ENCODE measurements around the gene SLC30A3. TPM values are rescaled to one million over a fixed set of nuclear protein-coding genes. Genes with fewer than 3 reads are reported as not detected.

Gene SLC30A3
- total RNA-seq, 4 donors from 2014 or later = 0.20 TPM; not detected in 3

DNA sequence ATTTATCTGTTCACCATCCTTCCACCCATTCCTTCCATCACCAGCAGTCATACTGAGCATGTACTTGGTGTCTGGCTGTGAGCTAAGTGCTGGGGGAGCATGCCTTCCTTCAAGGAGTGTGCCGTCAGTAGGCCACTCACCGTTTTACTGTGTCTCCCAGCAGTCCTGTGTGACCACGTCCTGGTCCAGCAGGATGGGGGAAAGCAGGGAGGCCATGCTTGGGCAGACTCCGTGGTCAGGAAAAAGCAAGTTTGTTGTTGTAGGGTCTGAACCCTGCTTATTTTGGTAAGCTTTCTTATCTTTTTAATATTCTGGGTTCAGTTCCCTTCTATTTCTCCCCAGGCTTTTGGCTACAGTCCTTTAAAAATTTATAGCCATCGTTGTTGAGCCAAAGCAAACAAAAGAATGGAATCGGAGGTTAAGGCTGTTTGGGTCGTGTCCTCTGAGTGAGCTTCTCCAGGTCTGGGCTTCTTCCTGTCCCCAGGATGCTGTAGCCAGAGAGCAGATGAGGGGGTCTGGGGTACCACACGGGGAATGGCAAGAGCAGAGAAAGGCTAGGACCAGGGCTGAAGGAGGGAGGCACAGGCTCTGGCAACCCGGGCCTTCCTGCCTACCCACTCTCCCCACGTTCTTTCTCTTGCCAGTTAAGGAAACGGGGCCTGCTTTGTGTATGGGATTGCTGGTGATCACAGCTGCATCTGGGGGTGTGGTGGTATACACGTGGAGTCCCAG lies 13.5 kb downstream of the SLC30A3 start:
- ATAC-seq = no peak
- Histone ChIP-seq H3K4me3 (no peak overlapping the region), H3K4me1 (peaks cover 7% of the 10 kb centered on the region in 2 donors), H3K36me3 (peaks cover 0 to 3% of the 10 kb centered on the region in 2 donors), H3K27ac (no peak overlapping the region), H3K9me3 (no peaks in the 10 kb centered on the region), H3K27me3 (no peaks in the 10 kb centered on the region)
- no peak for DNase-seq
- TF ChIP-seq, protein P1, sequence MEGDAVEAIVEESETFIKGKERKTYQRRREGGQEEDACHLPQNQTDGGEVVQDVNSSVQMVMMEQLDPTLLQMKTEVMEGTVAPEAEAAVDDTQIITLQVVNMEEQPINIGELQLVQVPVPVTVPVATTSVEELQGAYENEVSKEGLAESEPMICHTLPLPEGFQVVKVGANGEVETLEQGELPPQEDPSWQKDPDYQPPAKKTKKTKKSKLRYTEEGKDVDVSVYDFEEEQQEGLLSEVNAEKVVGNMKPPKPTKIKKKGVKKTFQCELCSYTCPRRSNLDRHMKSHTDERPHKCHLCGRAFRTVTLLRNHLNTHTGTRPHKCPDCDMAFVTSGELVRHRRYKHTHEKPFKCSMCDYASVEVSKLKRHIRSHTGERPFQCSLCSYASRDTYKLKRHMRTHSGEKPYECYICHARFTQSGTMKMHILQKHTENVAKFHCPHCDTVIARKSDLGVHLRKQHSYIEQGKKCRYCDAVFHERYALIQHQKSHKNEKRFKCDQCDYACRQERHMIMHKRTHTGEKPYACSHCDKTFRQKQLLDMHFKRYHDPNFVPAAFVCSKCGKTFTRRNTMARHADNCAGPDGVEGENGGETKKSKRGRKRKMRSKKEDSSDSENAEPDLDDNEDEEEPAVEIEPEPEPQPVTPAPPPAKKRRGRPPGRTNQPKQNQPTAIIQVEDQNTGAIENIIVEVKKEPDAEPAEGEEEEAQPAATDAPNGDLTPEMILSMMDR (IDR thresholded peaks at IDR 0.05 in 4 of 5, conservative IDR thresholded peaks at IDR 0.05 in 1 of 5) = no peak
- no peak for TF ChIP-seq POLR2A (IDR thresholded peaks at IDR 0.05)
- intact Hi-C loops (cut with DNase I; ENCODE audit: low total_unique reads) = no loop called here
- in situ Hi-C loops (cut with MboI; ENCODE audit: low sequenced_read_pairs in 4 of 4) = no loop called here

DNA sequence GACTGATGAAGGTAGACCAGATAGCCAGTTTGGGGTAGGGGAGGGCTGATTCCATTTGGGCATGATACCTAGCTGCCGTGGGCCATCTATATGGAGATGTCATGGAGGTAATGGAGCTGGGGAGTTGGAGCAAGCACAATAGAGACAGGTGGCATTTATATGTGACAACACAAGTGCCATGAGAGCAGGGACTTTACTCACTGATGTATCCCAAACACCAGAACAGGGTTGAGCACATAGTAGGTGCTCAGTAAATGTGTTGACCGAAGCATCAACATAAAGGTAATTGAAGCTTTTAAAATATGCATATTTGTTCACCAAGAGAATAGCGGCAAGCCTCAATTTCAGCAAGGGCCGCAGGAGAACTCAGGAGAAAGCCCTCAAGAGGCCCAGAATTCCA lies 15.0 kb downstream of the SLC30A3 start:
- in situ Hi-C loops (cut with MboI; ENCODE audit: low sequenced_read_pairs in 4 of 4) (no loop called here), intact Hi-C loops (cut with DNase I; ENCODE audit: low total_unique reads) (no loop called here)
- Histone ChIP-seq H3K4me3 (no peak overlapping the region), H3K27ac (no peak overlapping the region), H3K27me3 (no peaks in the 10 kb centered on the region), H3K4me1 (peaks cover 7% of the 10 kb centered on the region in 2 donors), H3K36me3 (peaks cover 0 to 16% of the 10 kb centered on the region in 2 donors), H3K9me3 (no peaks in the 10 kb centered on the region)
- ATAC-seq (no peak), DNase-seq (no peak)
- TF ChIP-seq, protein P1 (IDR thresholded peaks at IDR 0.05 in 4 of 5, conservative IDR thresholded peaks at IDR 0.05 in 1 of 5) = no peak
- no peak for TF ChIP-seq POLR2A (IDR thresholded peaks at IDR 0.05)

DNA sequence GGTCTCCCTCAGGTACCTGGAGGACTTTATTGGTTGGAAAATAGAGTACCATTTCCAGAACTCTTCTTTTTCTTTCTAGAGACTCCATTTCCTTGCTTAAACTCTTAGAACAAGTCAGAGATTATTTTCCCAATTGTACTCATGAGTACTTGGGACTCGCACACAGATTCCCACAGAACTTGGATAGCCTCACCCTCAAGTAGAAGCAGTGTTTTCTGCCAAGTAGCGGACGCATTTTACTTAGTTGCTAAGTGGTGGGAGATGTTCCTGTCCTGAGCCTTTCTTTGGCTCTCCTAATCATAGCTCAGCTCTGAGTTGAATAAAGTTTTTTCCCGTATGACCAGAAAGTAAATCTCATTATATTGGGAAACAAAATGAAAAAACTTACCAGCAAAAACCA lies 17.2 kb downstream of the SLC30A3 start:
- ATAC-seq (no peak), DNase-seq (no peak)
- no peak overlapping the region for H3K4me3 ChIP-seq
- H3K9me3 ChIP-seq = no peaks in the 10 kb centered on the region
- H3K36me3 ChIP-seq = peaks cover 0 to 39% of the 10 kb centered on the region in 2 donors
- in situ Hi-C loops (cut with MboI; ENCODE audit: low sequenced_read_pairs in 4 of 4) = no loop called here
- intact Hi-C loops (cut with DNase I; ENCODE audit: low total_unique reads) = no loop called here
- no peak for TF ChIP-seq POLR2A (IDR thresholded peaks at IDR 0.05)
- TF ChIP-seq, protein P1 (IDR thresholded peaks at IDR 0.05 in 4 of 5, conservative IDR thresholded peaks at IDR 0.05 in 1 of 5) = no peak
- no peak overlapping the region for H3K27ac ChIP-seq
- H3K4me1 ChIP-seq = peaks cover 7% of the 10 kb centered on the region in 2 donors
- H3K27me3 ChIP-seq = no peaks in the 10 kb centered on the region

DNA sequence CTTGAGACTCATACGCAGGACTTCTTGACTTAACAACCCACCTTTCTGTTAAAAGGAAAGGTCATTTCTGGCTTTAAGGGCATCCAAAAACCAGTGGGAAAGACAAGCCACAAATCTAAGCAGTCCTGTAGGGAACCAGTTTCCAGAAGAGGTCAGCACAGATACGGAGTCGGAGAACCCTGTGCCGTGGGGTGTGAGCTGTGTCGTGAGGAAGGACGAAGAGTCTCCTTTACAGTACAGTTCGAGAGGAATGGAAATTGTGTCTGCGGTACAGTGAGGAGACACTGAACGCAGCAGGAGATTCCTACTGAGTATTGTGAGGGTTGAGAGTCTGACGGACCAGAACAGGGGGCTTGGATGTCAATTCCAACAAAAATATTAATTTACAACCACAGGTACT lies 17.7 kb downstream of the SLC30A3 start:
- Histone ChIP-seq H3K27ac (no peak overlapping the region), H3K4me1 (peaks cover 7% of the 10 kb centered on the region in 2 donors), H3K36me3 (peaks cover 0 to 44% of the 10 kb centered on the region in 2 donors), H3K9me3 (no peaks in the 10 kb centered on the region), H3K4me3 (no peak overlapping the region), H3K27me3 (no peaks in the 10 kb centered on the region)
- intact Hi-C loops (cut with DNase I; ENCODE audit: low total_unique reads) = no loop called here
- TF ChIP-seq, protein P1 (IDR thresholded peaks at IDR 0.05 in 4 of 5, conservative IDR thresholded peaks at IDR 0.05 in 1 of 5) = no peak
- no peak for TF ChIP-seq POLR2A (IDR thresholded peaks at IDR 0.05)
- ATAC-seq (no peak), DNase-seq (no peak)
- in situ Hi-C loops (cut with MboI; ENCODE audit: low sequenced_read_pairs in 4 of 4) = no loop called here

All from gastrocnemius medialis (tissue), 4 donors.